GM10266 (cell line): ENCODE results near the gene GPC6.

ENCODE experiments used
- DNase-seq: peaks from one replicate; pipeline ENCODE4 v3.0.0; 2012; ENCODE audit errors: extremely low spot score
- CTCF ChIP-seq: IDR thresholded peaks from 2 replicates; pipeline ENCODE4 v1.5.1; 2012; ENCODE audit warnings: mild to moderate bottlenecking, low read depth; ENCODE audit not compliant: control insufficient read depth, insufficient read depth; ENCODE audit errors: missing control alignments

The GPC6 gene

GRCh38 chr13:94140511-94140910 lies 913.9 kb downstream of the GPC6 start:
- DNase-seq: no peak
- TF ChIP-seq CTCF: no peak

DNA sequence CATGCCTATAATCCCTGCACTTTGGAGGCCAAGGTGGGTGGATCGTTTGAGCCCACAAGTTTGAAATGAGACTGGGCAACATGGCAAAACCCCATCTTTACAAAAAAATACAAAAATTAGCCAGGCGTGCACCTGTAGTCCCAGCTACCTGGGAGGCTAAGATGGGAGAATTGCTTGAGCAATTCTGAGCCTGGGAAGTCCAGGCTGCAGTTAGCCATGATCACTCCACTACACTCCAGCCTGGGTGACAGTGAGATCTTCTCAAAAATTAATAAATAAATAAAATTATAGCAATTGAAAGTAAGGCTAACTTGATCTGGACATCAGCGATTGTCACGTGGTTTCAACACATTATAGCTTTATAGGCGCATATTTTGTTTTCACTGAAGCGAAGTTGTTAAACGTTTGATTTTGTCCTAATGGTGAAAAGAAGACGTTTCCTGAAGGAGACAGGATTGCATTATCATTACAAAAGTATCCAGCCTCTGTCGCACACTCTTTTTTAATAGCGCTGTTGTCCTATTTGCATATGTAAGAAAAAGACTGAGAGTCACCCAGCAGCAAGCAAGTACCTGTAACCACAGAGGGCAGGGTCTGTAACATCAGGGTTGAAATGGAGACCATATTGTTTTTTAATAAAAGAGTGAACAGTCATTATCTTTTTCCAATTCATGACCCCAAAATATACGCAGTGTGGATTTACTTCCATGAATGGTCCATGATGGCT lies 917.2 kb downstream of the GPC6 start:
- TF ChIP-seq CTCF: no peak
- DNase-seq: no peak

- no peak for DNase-seq
- no peak for TF ChIP-seq CTCF
Observed at GRCh38 chr13:94145966-94146365, 919.4 kb downstream of the GPC6 start.

- no peak for TF ChIP-seq CTCF
- DNase-seq: no peak
Observed at GRCh38 chr13:94153586-94153985, 927.0 kb downstream of the GPC6 start.

DNA sequence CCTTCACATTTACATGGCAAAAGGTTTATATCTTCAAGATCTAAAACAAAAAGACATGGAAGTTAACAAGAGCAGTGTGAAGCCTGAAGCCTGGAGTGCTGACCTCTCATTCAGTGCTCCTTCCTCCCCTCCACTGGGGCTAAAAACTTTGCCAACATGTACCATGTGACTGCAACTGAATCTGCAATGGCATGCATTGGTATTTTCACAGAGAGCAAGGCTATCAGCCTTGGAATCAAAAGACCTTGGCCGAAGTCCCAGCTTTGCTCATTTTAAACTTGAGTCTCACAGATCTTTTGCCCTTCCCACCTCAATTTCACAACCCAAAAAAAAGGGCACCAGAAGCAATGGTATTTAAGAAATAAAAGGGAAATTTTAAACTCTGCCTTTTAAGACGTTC lies 927.8 kb downstream of the GPC6 start:
- DNase-seq: no peak
- TF ChIP-seq CTCF: no peak

GRCh38 chr13:94157705-94158218 lies 931.2 kb downstream of the GPC6 start:
- TF ChIP-seq CTCF: no peak

DNA sequence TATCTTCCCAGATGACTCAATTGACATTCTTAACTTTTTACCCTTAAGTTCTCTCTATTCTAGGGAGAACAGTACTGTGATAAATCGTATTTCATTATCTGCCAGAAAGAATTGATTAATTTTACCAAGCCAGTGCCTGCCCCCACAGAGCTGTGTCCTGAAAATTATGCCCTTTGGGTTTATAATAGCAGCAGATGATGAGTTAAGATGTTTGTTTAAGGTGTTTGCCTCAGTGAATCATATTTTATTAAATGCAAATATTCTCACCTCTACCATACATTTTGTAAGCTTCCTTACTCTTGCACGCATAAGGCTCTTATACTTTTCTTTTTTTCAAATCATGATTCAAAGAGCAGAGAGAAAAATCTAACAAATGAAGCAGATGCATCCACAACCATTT lies 934.3 kb downstream of the GPC6 start:
- TF ChIP-seq CTCF: no peak
- DNase-seq: no peak

More at GRCh38 chr13:94157705-94158218, 931.2 kb downstream of the GPC6 start:
- no peak for DNase-seq
